IPS DF 6.9 (cell line): ENCODE data around the gene KCNG4.

Source experiments
- DNase-seq: peaks from one replicate; pipeline ENCODE4 v3.0.0-alpha.2; 2013; ENCODE audit warnings: low read depth, low spot score
- H3K27ac ChIP-seq: one replicate; pipeline ENCODE4 v1.5.1; 2013; ENCODE audit warnings: low read length, control low read depth
- H3K27me3 ChIP-seq: 2 replicates; pipeline ENCODE4 v1.6.1; 2013; ENCODE audit warnings: mild to moderate bottlenecking, low read length; ENCODE audit not compliant: control insufficient read depth, insufficient read depth
- H3K36me3 ChIP-seq: 2 replicates; pipeline ENCODE4 v1.6.1; 2013; ENCODE audit warnings: low read length; ENCODE audit not compliant: control insufficient read depth, insufficient read depth
- H3K4me1 ChIP-seq: 2 replicates; pipeline ENCODE4 v1.6.1; 2013; ENCODE audit warnings: low read length; ENCODE audit not compliant: control insufficient read depth, insufficient read depth
- H3K4me3 ChIP-seq: 2 replicates; pipeline ENCODE4 v1.5.1; 2013; ENCODE audit warnings: mild to moderate bottlenecking, low read length
- H3K9me3 ChIP-seq: 2 replicates; pipeline ENCODE4 v1.6.1; 2013; ENCODE audit warnings: low read length, inconsistent platforms; ENCODE audit not compliant: control insufficient read depth, insufficient read depth
- WGBS: extraction: QIAGEN DNeasy Blood & Tissue Kit; methylation state at CpG from one replicate; pipeline ENCODE4 v1.1.7; 2013; ENCODE audit warnings: mixed read lengths, missing lambda C conversion rate; ENCODE audit not compliant: insufficient read length, insufficient coverage; 5-methylcytosine and 5-hydroxymethylcytosine counted together

Gene KCNG4

DNA sequence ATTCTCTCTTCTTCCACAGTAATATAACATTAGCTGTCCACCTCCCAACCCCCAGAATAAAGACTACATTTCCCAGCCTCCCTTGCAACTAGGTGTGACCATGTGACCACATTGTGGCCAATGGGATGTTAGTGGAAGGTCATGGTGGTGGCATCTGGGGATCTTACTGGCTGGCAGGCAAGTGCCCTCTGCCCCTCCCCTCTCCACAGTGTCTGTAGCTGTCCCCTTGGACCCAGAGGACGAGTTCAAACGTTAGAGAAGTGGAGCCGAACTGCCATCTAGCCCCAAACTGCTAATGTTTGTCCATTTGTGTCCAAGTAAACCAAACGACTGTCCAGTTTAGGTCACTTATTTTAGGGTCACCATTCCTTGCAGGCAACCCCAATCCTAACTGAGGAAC, 26.6 kb upstream of the KCNG4 start:
- Histone ChIP-seq H3K27me3 (no peaks in the 10 kb centered on the region), H3K27ac (no peak overlapping the region), H3K9me3 (no peaks in the 10 kb centered on the region), H3K36me3 (no peaks in the 10 kb centered on the region), H3K4me3 (no peak overlapping the region), H3K4me1 (peaks cover 2% of the 10 kb centered on the region)
- no CpG with 5 or more reads among the region's 4 CpGs for WGBS
- peak; percentile 63 for DNase-seq

GRCh38 chr16:84262939-84263338, 23.1 kb upstream of the KCNG4 start:
- H3K4me3 ChIP-seq = no peak overlapping the region
- H3K27me3 ChIP-seq = no peaks in the 10 kb centered on the region
- H3K36me3 ChIP-seq = no peaks in the 10 kb centered on the region
- no CpG with 5 or more reads among the region's 3 CpGs for WGBS
- no peak for DNase-seq
- no peak overlapping the region for H3K27ac ChIP-seq
- no peaks in the 10 kb centered on the region for H3K9me3 ChIP-seq
- H3K4me1 ChIP-seq = peaks cover 2% of the 10 kb centered on the region; the same call in 1 of the 2 replicates

DNA sequence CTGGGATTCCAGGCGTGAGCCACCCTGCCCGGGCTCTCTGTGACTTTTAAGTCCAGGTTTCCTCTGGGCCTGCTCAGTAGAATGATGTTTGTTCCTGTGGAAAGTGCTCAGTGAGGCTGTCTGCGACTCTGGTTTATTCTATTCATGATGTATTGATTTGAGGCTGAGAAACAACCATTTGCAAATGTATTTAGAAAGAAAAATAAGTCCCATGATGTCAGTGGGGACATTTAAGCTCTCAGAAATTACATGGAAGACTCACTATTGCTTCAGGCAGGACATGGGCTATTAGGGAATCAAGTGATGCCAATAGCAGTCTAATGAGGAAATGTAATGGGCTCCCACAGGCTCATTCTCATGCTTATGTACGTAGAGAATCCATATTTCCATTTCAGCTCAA, 22.2 kb upstream of the KCNG4 start:
- peaks cover 2% of the 10 kb centered on the region; the same call in 1 of the 2 replicates for H3K4me1 ChIP-seq
- no peaks in the 10 kb centered on the region for H3K9me3 ChIP-seq
- no peaks in the 10 kb centered on the region for H3K27me3 ChIP-seq
- no CpG with 5 or more reads among the region's 4 CpGs for WGBS
- no peak overlapping the region for H3K27ac ChIP-seq
- H3K4me3 ChIP-seq = no peak overlapping the region
- no peaks in the 10 kb centered on the region for H3K36me3 ChIP-seq
- no peak for DNase-seq

- H3K9me3 ChIP-seq = no peaks in the 10 kb centered on the region
- H3K27ac ChIP-seq = no peak overlapping the region
- no peaks in the 10 kb centered on the region for H3K4me1 ChIP-seq
- no peak overlapping the region for H3K4me3 ChIP-seq
- H3K27me3 ChIP-seq = no peaks in the 10 kb centered on the region
- no CpG with 5 or more reads among the region's 23 CpGs for WGBS
- DNase-seq = no peak
- no peaks in the 10 kb centered on the region for H3K36me3 ChIP-seq
Measured at GRCh38 chr16:84260766-84261554, 21.1 kb upstream of the KCNG4 start.

GRCh38 chr16:84259691-84260090, 19.9 kb upstream of the KCNG4 start:
- DNase-seq = no peak
- Histone ChIP-seq H3K4me3 (no peak overlapping the region), H3K4me1 (no peaks in the 10 kb centered on the region), H3K27ac (no peak overlapping the region), H3K36me3 (no peaks in the 10 kb centered on the region), H3K9me3 (no peaks in the 10 kb centered on the region), H3K27me3 (no peaks in the 10 kb centered on the region)
- WGBS = no CpG with 5 or more reads among the region's 3 CpGs

DNA sequence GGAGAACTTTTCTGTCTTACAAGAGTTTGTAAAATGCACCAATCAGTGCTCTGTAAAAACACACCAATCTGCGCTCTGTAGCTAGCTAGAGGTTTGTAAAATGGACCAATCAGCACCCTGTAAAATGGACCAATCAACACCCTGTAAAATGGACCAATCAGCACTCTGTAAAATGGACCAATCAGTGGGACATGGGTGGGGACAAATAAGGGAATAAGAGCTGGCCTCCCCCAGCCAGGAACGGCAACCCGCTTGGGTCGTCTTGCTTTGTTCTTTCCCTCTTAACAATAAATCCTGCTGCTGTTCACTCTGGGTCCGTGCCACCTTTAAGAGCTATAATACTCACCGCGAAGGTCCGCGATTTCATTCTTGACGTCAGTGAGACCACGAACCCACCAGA, 18.5 kb upstream of the KCNG4 start:
- H3K27me3 ChIP-seq = no peaks in the 10 kb centered on the region
- no CpG with 5 or more reads among the region's 11 CpGs for WGBS
- no peaks in the 10 kb centered on the region for H3K4me1 ChIP-seq
- H3K4me3 ChIP-seq = no peak overlapping the region
- no peak overlapping the region for H3K27ac ChIP-seq
- no peak for DNase-seq
- H3K36me3 ChIP-seq = no peaks in the 10 kb centered on the region
- H3K9me3 ChIP-seq = no peaks in the 10 kb centered on the region

DNA sequence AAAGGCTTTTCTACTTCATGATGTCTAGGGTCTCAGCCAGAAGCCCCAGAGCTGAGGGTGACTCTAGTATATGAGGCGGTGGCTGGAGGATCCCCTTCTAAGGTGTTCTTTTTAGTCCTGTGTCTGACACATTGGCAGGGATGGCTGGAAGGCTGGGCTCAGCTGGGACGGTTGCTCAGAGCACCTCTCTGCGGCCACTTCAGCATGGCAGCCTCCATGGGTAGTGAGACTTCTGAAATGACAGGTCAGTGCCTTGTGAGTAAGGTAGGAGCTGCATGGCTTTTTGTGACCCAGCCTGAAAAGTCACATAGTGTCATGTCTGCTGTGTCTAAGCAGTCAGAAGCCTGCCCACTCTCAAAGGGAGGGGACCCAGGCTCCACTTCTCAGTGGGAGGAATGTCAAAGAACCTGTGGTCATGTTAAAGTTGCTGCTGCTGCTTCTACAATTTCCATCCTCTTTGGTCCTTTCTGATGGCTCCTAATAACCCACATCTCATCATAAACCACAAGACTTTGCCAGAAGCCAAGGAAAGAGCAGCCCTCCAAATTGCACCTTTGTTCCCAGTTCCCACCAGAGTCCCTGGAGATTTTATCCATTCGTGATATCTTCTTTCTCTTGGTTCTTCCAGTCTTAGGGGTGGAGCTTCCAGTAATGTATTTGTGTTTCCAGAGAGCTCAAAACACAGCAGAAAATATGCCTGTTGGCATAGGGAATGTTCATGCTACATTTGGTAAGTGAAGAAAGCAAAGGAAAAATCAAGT, 15.4 kb upstream of the KCNG4 start:
- Histone ChIP-seq H3K4me1 (no peaks in the 10 kb centered on the region), H3K4me3 (no peak overlapping the region), H3K27ac (no peak overlapping the region), H3K36me3 (no peaks in the 10 kb centered on the region), H3K27me3 (no peaks in the 10 kb centered on the region), H3K9me3 (no peaks in the 10 kb centered on the region)
- no peak for DNase-seq
- WGBS = no CpG with 5 or more reads among the region's 4 CpGs

- H3K36me3 ChIP-seq = no peaks in the 10 kb centered on the region
- H3K9me3 ChIP-seq = no peaks in the 10 kb centered on the region
- no peak overlapping the region for H3K27ac ChIP-seq
- no peak for DNase-seq
- H3K27me3 ChIP-seq = no peaks in the 10 kb centered on the region
- no CpG with 5 or more reads among the region's 4 CpGs for WGBS
- H3K4me3 ChIP-seq = no peak overlapping the region
- H3K4me1 ChIP-seq = no peaks in the 10 kb centered on the region
Measured at GRCh38 chr16:84254062-84254461, 14.2 kb upstream of the KCNG4 start.

GRCh38 chr16:84253173-84253572, 13.4 kb upstream of the KCNG4 start:
- Histone ChIP-seq H3K9me3 (no peaks in the 10 kb centered on the region), H3K4me3 (no peak overlapping the region), H3K27ac (no peak overlapping the region), H3K27me3 (no peaks in the 10 kb centered on the region), H3K4me1 (no peaks in the 10 kb centered on the region), H3K36me3 (no peaks in the 10 kb centered on the region)
- WGBS = no CpG with 5 or more reads among the region's 4 CpGs
- DNase-seq = no peak

DNA sequence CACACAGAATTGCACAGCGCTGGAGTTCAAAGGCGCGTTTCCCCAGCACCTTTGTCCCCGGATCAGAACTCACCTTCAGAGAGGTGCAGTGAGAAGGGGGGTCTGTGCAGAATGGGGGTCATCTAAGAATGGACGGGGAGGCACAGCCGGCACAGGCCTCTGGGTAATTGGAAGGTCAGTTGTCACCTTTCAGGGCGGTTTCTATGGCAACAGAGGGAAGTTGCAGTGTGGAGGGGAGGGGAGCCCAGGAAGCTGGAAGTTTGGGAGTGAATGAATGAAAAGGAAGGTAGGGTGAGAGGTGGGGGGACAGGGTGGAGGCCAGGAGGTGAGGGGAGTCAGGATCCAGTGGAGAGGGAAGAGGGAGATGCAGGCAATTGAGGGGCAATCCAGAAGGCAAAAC, 12.4 kb upstream of the KCNG4 start:
- no peak overlapping the region for H3K4me3 ChIP-seq
- DNase-seq = no peak
- H3K36me3 ChIP-seq = no peaks in the 10 kb centered on the region
- H3K27ac ChIP-seq = no peak overlapping the region
- H3K4me1 ChIP-seq = no peaks in the 10 kb centered on the region
- no peaks in the 10 kb centered on the region for H3K27me3 ChIP-seq
- no peaks in the 10 kb centered on the region for H3K9me3 ChIP-seq
- no CpG with 5 or more reads among the region's 7 CpGs for WGBS
